Esophagus muscularis mucosa (tissue), 4 donors: Measurements from ENCODE around the gene FERMT2.

Experiments
- EP300 ChIP-seq: sonication (generic); formaldehyde crosslinking; IDR thresholded peaks from one replicate; pipeline ENCODE4 v1.6.1; 2017; ENCODE audit warnings: antibody characterized with exemption
- POLR2A ChIP-seq: fragments of 450-650 bp; IDR thresholded peaks from one replicate; pipeline ENCODE4 v1.6.1; 2017; ENCODE audit warnings: antibody characterized with exemption, moderate library complexity, mild to moderate bottlenecking, low read depth
- POLR2AphosphoS5 ChIP-seq, 2 donors: sonication (generic); formaldehyde crosslinking; IDR thresholded peaks; one replicate each; pipeline ENCODE4 v1.6.1; 2017; ENCODE audit warnings: antibody characterized with exemption in 2 of 2
- TF ChIP-seq, protein P1 (sequence below), 3 experiments: fragments of 200-600 bp in 2 of 3; fragments of 450-650 bp in 1 of 3; sonication (generic) in 2 of 3; IDR thresholded peaks; one replicate each; pipeline ENCODE4 v1.5.1; 2017 to 2019; ENCODE audit warnings: antibody characterized with exemption in 3 of 3, mild to moderate bottlenecking in 2 of 3, moderate library complexity in 1 of 3

DNA sequence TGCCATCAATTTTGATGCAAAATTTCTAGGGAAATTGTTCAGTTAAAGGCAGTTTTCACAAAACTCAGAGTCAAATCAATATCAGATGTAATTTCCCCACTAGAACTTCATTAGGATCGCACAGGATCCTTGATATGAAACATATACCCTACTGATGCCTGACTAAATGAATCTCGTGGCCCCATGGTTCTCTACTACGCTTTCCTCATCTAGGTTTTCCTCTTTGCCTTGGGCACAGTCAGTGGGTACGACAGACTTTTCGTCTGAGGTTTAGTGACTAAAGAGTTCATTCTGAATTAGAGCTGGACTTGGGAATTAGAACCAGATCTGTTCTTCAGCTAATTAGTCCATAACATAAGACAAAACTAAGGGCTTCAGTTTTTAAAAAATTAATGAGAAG, 117.0 kb downstream of the FERMT2 start:
- TF ChIP-seq, protein P1, sequence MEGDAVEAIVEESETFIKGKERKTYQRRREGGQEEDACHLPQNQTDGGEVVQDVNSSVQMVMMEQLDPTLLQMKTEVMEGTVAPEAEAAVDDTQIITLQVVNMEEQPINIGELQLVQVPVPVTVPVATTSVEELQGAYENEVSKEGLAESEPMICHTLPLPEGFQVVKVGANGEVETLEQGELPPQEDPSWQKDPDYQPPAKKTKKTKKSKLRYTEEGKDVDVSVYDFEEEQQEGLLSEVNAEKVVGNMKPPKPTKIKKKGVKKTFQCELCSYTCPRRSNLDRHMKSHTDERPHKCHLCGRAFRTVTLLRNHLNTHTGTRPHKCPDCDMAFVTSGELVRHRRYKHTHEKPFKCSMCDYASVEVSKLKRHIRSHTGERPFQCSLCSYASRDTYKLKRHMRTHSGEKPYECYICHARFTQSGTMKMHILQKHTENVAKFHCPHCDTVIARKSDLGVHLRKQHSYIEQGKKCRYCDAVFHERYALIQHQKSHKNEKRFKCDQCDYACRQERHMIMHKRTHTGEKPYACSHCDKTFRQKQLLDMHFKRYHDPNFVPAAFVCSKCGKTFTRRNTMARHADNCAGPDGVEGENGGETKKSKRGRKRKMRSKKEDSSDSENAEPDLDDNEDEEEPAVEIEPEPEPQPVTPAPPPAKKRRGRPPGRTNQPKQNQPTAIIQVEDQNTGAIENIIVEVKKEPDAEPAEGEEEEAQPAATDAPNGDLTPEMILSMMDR (IDR thresholded peaks at IDR 0.05): no peak
- TF ChIP-seq POLR2A (no peak), POLR2AphosphoS5 (IDR thresholded peaks at IDR 0.05) (no peak), EP300 (no peak)
